Suppressor macrophage (primary cell): ENCODE results near the gene WNT8B.

Source experiments
- DNase-seq, 4 experiments: peaks; one replicate each; pipeline ENCODE4 v3.0.0-alpha.2; 2020 to 2022

The WNT8B gene

GRCh38 chr10:100519311-100520051, 56.7 kb downstream of the WNT8B start, which contains the start of gene SEC31B:
Gene SEC31B, minus strand, starts transcription at chr10:100519861. Its CDS starts 2,909 bp downstream, at chr10:100516952.
- DNase-seq, result no peak

GRCh38 chr10:100520811-100521210, 58.0 kb downstream of the WNT8B start:
- DNase-seq, result no peak

GRCh38 chr10:100522107-100522801, 59.4 kb downstream of the WNT8B start:
- DNase-seq, result no peak

- no peak for DNase-seq
These were observed 60.1 kb downstream of the WNT8B start for GRCh38 chr10:100522945-100523344.

GRCh38 chr10:100524206-100524605, 61.4 kb downstream of the WNT8B start:
- DNase-seq, result no peak

GRCh38 chr10:100524638-100525037, 61.8 kb downstream of the WNT8B start:
- no peak for DNase-seq

- peak in 2 of 4 experiments; percentile 14 to 38 for DNase-seq
These were observed 65.5 kb downstream of the WNT8B start for GRCh38 chr10:100528123-100528886.

- DNase-seq, result peak; percentile 21 to 41 (median 38)
These were observed 66.2 kb downstream of the WNT8B start for GRCh38 chr10:100528921-100529474.

GRCh38 chr10:100529475-100530298, 66.9 kb downstream of the WNT8B start, which contains the start of gene NDUFB8:
Gene NDUFB8, minus strand, starts transcription at chr10:100529871. Its CDS starts 20 bp downstream, at chr10:100529851.
- peak; percentile 87 to 96 (median 92) for DNase-seq

- no peak for DNase-seq
These were observed 69.0 kb downstream of the WNT8B start for GRCh38 chr10:100531761-100532160.
